HepG2 (cell line): ENCODE results near the gene MSI2. TPM values are rescaled to one million over a fixed set of nuclear protein-coding genes. Genes with fewer than 3 reads are reported as not detected.

Experiments used
- CCAR2 ChIP-seq: fragments of 200-400 bp; formaldehyde crosslinking; optimal IDR thresholded peaks from 2 replicates; pipeline ENCODE3; 2018; ENCODE audit warnings: low read depth, mild to moderate bottlenecking, low read length, moderate library complexity
- DMAP1 ChIP-seq: IDR thresholded peaks from 2 replicates; pipeline ENCODE4 v1.6.1; 2016
- DNMT1 ChIP-seq: sonication (generic); formaldehyde crosslinking; IDR thresholded peaks from 2 replicates; pipeline ENCODE4 v1.5.1; 2020; ENCODE audit warnings: mild to moderate bottlenecking, missing genetic modification reagents
- HMG20B ChIP-seq: conservative IDR thresholded peaks from 2 replicates; pipeline ENCODE4 v1.6.1; 2016; ENCODE audit warnings: missing genetic modification reagents, missing compliant biosample characterization
- ISX ChIP-seq: sonication (generic); formaldehyde crosslinking; conservative IDR thresholded peaks from 2 replicates; pipeline ENCODE4 v1.5.0; 2020; ENCODE audit warnings: missing genetic modification reagents
- NCOA5 ChIP-seq: sonication (generic); formaldehyde crosslinking; IDR thresholded peaks from 2 replicates; pipeline ENCODE4 v1.4.0; 2020; ENCODE audit warnings: missing genetic modification reagents
- NFRKB ChIP-seq: fragments of 450-650 bp; IDR thresholded peaks from 2 replicates; pipeline ENCODE4 v1.6.1; 2017
- PAX8 ChIP-seq: sonication (generic); formaldehyde crosslinking; IDR thresholded peaks from 2 replicates; pipeline ENCODE4 v1.8.0; 2022; ENCODE audit warnings: mild to moderate bottlenecking, missing genetic modification reagents, borderline replicate concordance
- RNF219 ChIP-seq: sonication (generic); formaldehyde crosslinking; IDR thresholded peaks from 2 replicates; pipeline ENCODE4 v1.5.0; 2020; ENCODE audit warnings: mild to moderate bottlenecking, missing genetic modification reagents
- SMAD3 ChIP-seq: sonication (generic); formaldehyde crosslinking; IDR thresholded peaks from 2 replicates; pipeline ENCODE4 v1.4.0; 2020; ENCODE audit warnings: missing genetic modification reagents
- SOX13 ChIP-seq, 3 experiments: fragments of 450-650 bp in 1 of 3; sonication (generic) in 1 of 3; formaldehyde crosslinking in 1 of 3; IDR thresholded peaks in 2 of 3; conservative IDR thresholded peaks in 1 of 3; 2 replicates each; pipeline versions ENCODE4 v1.5.0 to v1.6.1; 2016 to 2020; ENCODE audit warnings: antibody characterized with exemption in 1 of 3, mild to moderate bottlenecking in 1 of 3, missing compliant biosample characterization in 1 of 3, missing genetic modification reagents in 1 of 3, moderate library complexity in 1 of 3
- TEF ChIP-seq: sonication (generic); formaldehyde crosslinking; IDR thresholded peaks from 2 replicates; pipeline ENCODE4 v1.5.0; 2020; ENCODE audit warnings: missing genetic modification reagents
- ZBTB34 ChIP-seq: sonication (generic); formaldehyde crosslinking; IDR thresholded peaks from 2 replicates; pipeline ENCODE4 v1.8.0; 2022; ENCODE audit warnings: mild to moderate bottlenecking, missing genetic modification reagents
- ZBTB37 ChIP-seq: sonication (generic); formaldehyde crosslinking; IDR thresholded peaks from 2 replicates; pipeline ENCODE4 v1.4.0; 2020; ENCODE audit warnings: mild to moderate bottlenecking, missing genetic modification reagents
- ZNF143 ChIP-seq: sonication (generic); formaldehyde crosslinking; IDR thresholded peaks from 2 replicates; pipeline ENCODE4 v1.4.0; 2020; ENCODE audit warnings: missing genetic modification reagents
- ZNF513 ChIP-seq: sonication (generic); formaldehyde crosslinking; conservative IDR thresholded peaks from 2 replicates; pipeline ENCODE4 v1.5.0; 2020; ENCODE audit warnings: missing genetic modification reagents
- ZNF556 ChIP-seq: sonication (generic); formaldehyde crosslinking; IDR thresholded peaks from 2 replicates; pipeline ENCODE4 v1.4.0; 2020; ENCODE audit warnings: mild to moderate bottlenecking, missing genetic modification reagents, borderline replicate concordance
- ZNF670 ChIP-seq: sonication (generic); formaldehyde crosslinking; IDR thresholded peaks from 2 replicates; pipeline ENCODE4 v1.8.0; 2022; ENCODE audit warnings: mild to moderate bottlenecking, missing genetic modification reagents, borderline replicate concordance
- ZNF672 ChIP-seq: sonication (generic); formaldehyde crosslinking; IDR thresholded peaks from 2 replicates; pipeline ENCODE4 v1.8.1; 2022; ENCODE audit warnings: missing genetic modification reagents
- ZNF761 ChIP-seq: sonication (generic); formaldehyde crosslinking; conservative IDR thresholded peaks from 2 replicates; pipeline ENCODE4 v1.4.0; 2020; ENCODE audit warnings: mild to moderate bottlenecking, missing genetic modification reagents
- ZNF781 ChIP-seq: sonication (generic); formaldehyde crosslinking; IDR thresholded peaks from 2 replicates; pipeline ENCODE4 v1.5.1; 2020; ENCODE audit warnings: borderline replicate concordance, mild to moderate bottlenecking, missing genetic modification reagents; ENCODE audit errors: not compliant biosample characterization
- polyA plus RNA-seq, 8 experiments: library from polyadenylated mRNA; depleted of rRNA in 3 of 8; stranded (reverse) in 7 of 8; unstranded in 1 of 8; fragments of >200 nt; fragmentation: Illumina TruSeq in 4 of 8; extraction: Trizol in 4 of 8; gene quantifications; 2 replicates each; pipeline versions ENCODE4 v1.2.1 to v1.2.3, GENCODE V29; 2011 to 2016; ENCODE audit warnings: low read depth in 4 of 8, missing spikeins in 1 of 8, mixed read lengths in 1 of 8; ENCODE audit not compliant: insufficient read depth in 1 of 8
- total RNA-seq, 5 experiments: library from RNA; depleted of rRNA; stranded (reverse); fragments of >200 nt; fragmentation: Illumina TruSeq; extraction: Trizol; gene quantifications; 2 replicates each; pipeline ENCODE4 v1.2.3, GENCODE V29; 2016; ENCODE audit warnings: low read depth in 1 of 5

MSI2 gene
- total and polyA plus RNA-seq, 2 of the 13 experiments (the other 11 are each of a cell fraction or from before 2014, with no cell fraction given) = 77.5 to 78.4 TPM

- TF ChIP-seq RNF219 (CRISPR knock-in tag) = peak; percentile 97; the same call in 1 of the 2 replicates
- no peak; the same call in 1 of the 2 replicates for TF ChIP-seq ZNF672 (CRISPR knock-in tag)
- no peak for TF ChIP-seq NCOA5 (CRISPR knock-in tag)
- TF ChIP-seq ZBTB37 (CRISPR knock-in tag) = no peak
- no peak for TF ChIP-seq ZNF781 (CRISPR knock-in tag)
- no peak for TF ChIP-seq NFRKB
- TF ChIP-seq ZNF143 (CRISPR knock-in tag) = peak; percentile 24; the same call in 1 of the 2 replicates
- peak; percentile 90 for TF ChIP-seq ZNF761 (CRISPR knock-in tag)
- TF ChIP-seq CCAR2 = no peak
- TF ChIP-seq ZBTB34 (CRISPR knock-in tag) = peak; percentile 71
- peak; percentile 72; the same call in 1 of the 2 replicates for TF ChIP-seq PAX8 (CRISPR knock-in tag)
- TF ChIP-seq TEF (CRISPR knock-in tag) = peak; percentile 76; the same call in 1 of the 2 replicates
- peak; percentile 68 for TF ChIP-seq DMAP1 (CRISPR knock-in tag)
- TF ChIP-seq ZNF513 (CRISPR knock-in tag) = 0 out of 2 replicates have a peak, but pooled peaks have one; percentile 25
- peak; percentile 66; the same call in 1 of the 2 replicates for TF ChIP-seq DNMT1 (CRISPR knock-in tag)
- TF ChIP-seq SOX13 (IDR thresholded peaks at IDR 0.05) = peak; percentile 87
- peak in 1 of 2 experiments; percentile 98; a peak in 2 of 4 replicates for TF ChIP-seq SOX13 (CRISPR knock-in tag; conservative IDR thresholded peaks at IDR 0.05 in 1 of 2, IDR thresholded peaks at IDR 0.05 in 1 of 2)
- TF ChIP-seq ISX (CRISPR knock-in tag) = no peak
- peak; percentile 92 for TF ChIP-seq SMAD3 (CRISPR knock-in tag)
- peak; percentile 55; the same call in 1 of the 2 replicates for TF ChIP-seq ZNF670 (CRISPR knock-in tag)
- TF ChIP-seq ZNF556 (CRISPR knock-in tag) = peak; percentile 93; the same call in 1 of the 2 replicates
- TF ChIP-seq HMG20B (CRISPR knock-in tag) = peak; percentile 87
Observed at GRCh38 chr17:57516290-57517230, 260.2 kb downstream of the MSI2 start (continued).
